PC-9 (cell line): ENCODE data around the gene TLE4. TPM values are rescaled to one million over a fixed set of nuclear protein-coding genes. Genes with fewer than 3 reads are reported as not detected.

Source experiments
- BruUV-seq: library from RNA; stranded (reverse); fragments of 400-500 nt; replicated peaks from 2 replicates; lab custom pipeline; 2021; lab: Mats Ljungman, UMichigan
- CTCF ChIA-PET: fragments of 300-600 bp; sonication (Branson Sonifier 250); formaldehyde crosslinking; loops from one replicate; lab custom pipeline; 2022; ENCODE audit warnings: antibody characterized with exemption; lab: Charles Lee
- POLR2A ChIA-PET: fragments of 300-600 bp; sonication (Branson Sonifier 250); formaldehyde crosslinking; loops from one replicate; lab custom pipeline; 2022; ENCODE audit warnings: antibody characterized with exemption; ENCODE audit not compliant: unreplicated experiment; lab: Charles Lee
- DNase-seq, 2 experiments: peaks; one replicate each; pipeline versions ENCODE4 v3.0.0 to v3.0.0-alpha.2; 2015 to 2022; ENCODE audit warnings: mixed read lengths in 1 of 2
- H2AFZ ChIP-seq: fragments of 200-600 bp; sonication (generic); 2 replicates; pipeline ENCODE4 v1.8.1; 2017; ENCODE audit warnings: antibody characterized with exemption
- H3F3A ChIP-seq: fragments of 200-600 bp; sonication (generic); 2 replicates; pipeline ENCODE4 v1.8.1; 2017; ENCODE audit warnings: antibody characterized with exemption, mild to moderate bottlenecking, low read depth; ENCODE audit not compliant: insufficient read depth
- H3K27ac ChIP-seq: fragments of 200-600 bp; sonication (generic); 2 replicates; pipeline ENCODE4 v1.6.1; 2016; ENCODE audit warnings: mixed run types
- H3K27me3 ChIP-seq: fragments of 200-600 bp; sonication (generic); 2 replicates; pipeline ENCODE4 v1.6.1; 2016; ENCODE audit warnings: low read depth, mixed run types; ENCODE audit not compliant: insufficient read depth
- H3K36me3 ChIP-seq: fragments of 200-600 bp; sonication (generic); 2 replicates; pipeline ENCODE4 v1.6.1; 2016; ENCODE audit warnings: low read depth, mixed run types
- H3K4me1 ChIP-seq: fragments of 200-600 bp; sonication (generic); replicated peaks from 2 replicates; pipeline ENCODE4 v1.6.1; 2016; ENCODE audit warnings: mixed run types; ENCODE audit not compliant: insufficient read depth
- H3K4me2 ChIP-seq: fragments of 200-600 bp; sonication (generic); 2 replicates; pipeline ENCODE4 v1.6.1; 2017; ENCODE audit warnings: mixed run types
- H3K4me3 ChIP-seq: fragments of 200-600 bp; sonication (generic); 2 replicates; pipeline ENCODE4 v1.6.1; 2016; ENCODE audit warnings: mixed run types
- H3K79me2 ChIP-seq: fragments of 200-600 bp; sonication (generic); 2 replicates; pipeline ENCODE4 v1.6.1; 2017; ENCODE audit warnings: low read depth, mixed run types
- H3K9me2 ChIP-seq: fragments of 200-600 bp; sonication (generic); 2 replicates; pipeline ENCODE4 v1.8.1; 2017; ENCODE audit warnings: mild to moderate bottlenecking; ENCODE audit not compliant: insufficient read depth
- H3K9me3 ChIP-seq: fragments of 200-600 bp; sonication (generic); 2 replicates; pipeline ENCODE4 v1.8.1; 2016; ENCODE audit warnings: low read depth; ENCODE audit not compliant: insufficient read depth
- H4K20me1 ChIP-seq: fragments of 200-600 bp; sonication (generic); 2 replicates; pipeline ENCODE4 v1.8.1; 2017; ENCODE audit not compliant: insufficient read depth
- EZH2 ChIP-seq: fragments of 200-600 bp; sonication (generic); IDR thresholded peaks from 2 replicates; pipeline ENCODE4 v1.8.0; 2017; ENCODE audit warnings: antibody characterized with exemption, low read depth
- intact Hi-C: fragments of 100-400 bp; cut with micrococcal nuclease; formaldehyde crosslinking; loops from one replicate; pipeline ENCODE4 v1.10.0; 2022; ENCODE audit not compliant: unreplicated experiment
- total RNA-seq: library from RNA; stranded (reverse); gene quantifications from 2 replicates; pipeline ENCODE4 v1.2.3, GENCODE V29; 2021
- TF ChIP-seq, protein P1 (sequence below): fragments of 200-600 bp; sonication (generic); conservative IDR thresholded peaks from 2 replicates; pipeline ENCODE4 v1.6.1; 2017; ENCODE audit warnings: mixed run types, antibody characterized with exemption, mild to moderate bottlenecking, moderate library complexity

Gene TLE4
- total RNA-seq, 1 experiment from 2014 or later: not detected

DNA sequence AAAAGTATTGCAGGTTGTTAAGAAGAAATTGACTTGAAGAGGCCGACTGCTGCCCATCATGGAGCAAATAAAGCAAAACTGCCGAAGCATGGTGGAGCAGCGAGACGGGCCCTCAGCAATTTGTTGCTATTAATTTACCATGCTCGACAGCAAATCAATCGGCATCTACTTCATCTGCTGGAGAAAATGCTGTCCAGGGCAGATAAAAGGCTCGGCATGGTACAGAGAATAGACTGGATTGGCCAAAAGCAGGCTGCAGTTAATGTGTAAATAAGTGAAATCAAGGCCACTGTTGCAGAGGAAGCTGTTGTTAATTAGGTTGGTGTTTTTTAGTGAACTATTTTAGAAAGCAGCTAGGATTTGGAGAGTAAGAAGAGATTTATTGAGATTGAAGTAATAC lies 8.3 kb downstream of the TLE4 start:
- Histone ChIP-seq H4K20me1 (no peaks in the 10 kb centered on the region), H3K27ac (no peak overlapping the region), H3F3A (no peaks in the 10 kb centered on the region), H2AFZ (no peak overlapping the region), H3K36me3 (no peaks in the 10 kb centered on the region), H3K4me3 (no peak overlapping the region), H3K79me2 (no peaks in the 10 kb centered on the region), H3K4me1 (no peaks in the 10 kb centered on the region), H3K9me2 (no peaks in the 10 kb centered on the region), H3K27me3 (no peaks in the 10 kb centered on the region), H3K4me2 (no peak overlapping the region), H3K9me3 (no peaks in the 10 kb centered on the region)
- CTCF ChIA-PET: no interaction called here
- POLR2A ChIA-PET: no interaction called here
- intact Hi-C loops: no loop called here
- no peak for DNase-seq
- no TSS peak for BruUV-seq
- no peak for TF ChIP-seq EZH2
- TF ChIP-seq, protein P1, sequence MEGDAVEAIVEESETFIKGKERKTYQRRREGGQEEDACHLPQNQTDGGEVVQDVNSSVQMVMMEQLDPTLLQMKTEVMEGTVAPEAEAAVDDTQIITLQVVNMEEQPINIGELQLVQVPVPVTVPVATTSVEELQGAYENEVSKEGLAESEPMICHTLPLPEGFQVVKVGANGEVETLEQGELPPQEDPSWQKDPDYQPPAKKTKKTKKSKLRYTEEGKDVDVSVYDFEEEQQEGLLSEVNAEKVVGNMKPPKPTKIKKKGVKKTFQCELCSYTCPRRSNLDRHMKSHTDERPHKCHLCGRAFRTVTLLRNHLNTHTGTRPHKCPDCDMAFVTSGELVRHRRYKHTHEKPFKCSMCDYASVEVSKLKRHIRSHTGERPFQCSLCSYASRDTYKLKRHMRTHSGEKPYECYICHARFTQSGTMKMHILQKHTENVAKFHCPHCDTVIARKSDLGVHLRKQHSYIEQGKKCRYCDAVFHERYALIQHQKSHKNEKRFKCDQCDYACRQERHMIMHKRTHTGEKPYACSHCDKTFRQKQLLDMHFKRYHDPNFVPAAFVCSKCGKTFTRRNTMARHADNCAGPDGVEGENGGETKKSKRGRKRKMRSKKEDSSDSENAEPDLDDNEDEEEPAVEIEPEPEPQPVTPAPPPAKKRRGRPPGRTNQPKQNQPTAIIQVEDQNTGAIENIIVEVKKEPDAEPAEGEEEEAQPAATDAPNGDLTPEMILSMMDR: no peak

DNA sequence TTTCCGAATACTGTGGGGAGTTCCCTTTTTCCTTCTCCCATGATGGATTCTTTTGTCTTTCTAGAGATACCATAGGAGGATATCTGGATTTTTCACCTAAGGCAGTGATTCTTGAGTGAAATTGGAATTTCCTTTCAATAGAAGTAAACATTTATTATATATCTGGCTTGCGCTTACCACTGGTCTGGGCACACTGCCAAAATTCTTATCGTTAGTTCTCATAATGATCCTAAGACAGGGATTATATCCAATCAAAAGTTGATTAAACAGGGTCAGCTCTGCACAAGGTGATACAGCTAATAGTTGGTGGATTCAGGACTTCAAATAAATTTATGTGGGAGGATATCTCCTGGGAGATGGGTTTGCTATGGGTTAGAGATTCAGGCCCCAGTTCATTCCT lies 9.6 kb downstream of the TLE4 start:
- TF ChIP-seq, protein P1: no peak
- TF ChIP-seq EZH2: no peak
- no peaks in the 10 kb centered on the region for H3K4me1 ChIP-seq
- no peaks in the 10 kb centered on the region for H3K79me2 ChIP-seq
- POLR2A ChIA-PET: no interaction called here
- CTCF ChIA-PET: no interaction called here
- H3K4me3 ChIP-seq: no peak overlapping the region
- DNase-seq: no peak
- no peaks in the 10 kb centered on the region for H3K36me3 ChIP-seq
- H2AFZ ChIP-seq: no peak overlapping the region
- no TSS peak for BruUV-seq
- no peak overlapping the region for H3K27ac ChIP-seq
- no peaks in the 10 kb centered on the region for H3F3A ChIP-seq
- intact Hi-C loops: no loop called here
- H3K4me2 ChIP-seq: no peak overlapping the region
- peaks cover 2% of the 10 kb centered on the region; the same call in 1 of the 2 replicates for H3K27me3 ChIP-seq
- H4K20me1 ChIP-seq: no peaks in the 10 kb centered on the region
- H3K9me2 ChIP-seq: no peaks in the 10 kb centered on the region
- no peaks in the 10 kb centered on the region for H3K9me3 ChIP-seq

- no peak for DNase-seq
- Histone ChIP-seq H4K20me1 (no peaks in the 10 kb centered on the region), H3K4me3 (no peak overlapping the region), H3K27ac (no peak overlapping the region), H3K4me2 (no peak overlapping the region), H3K79me2 (no peaks in the 10 kb centered on the region), H3K4me1 (no peaks in the 10 kb centered on the region), H3K9me3 (no peaks in the 10 kb centered on the region), H3F3A (no peaks in the 10 kb centered on the region), H3K36me3 (no peaks in the 10 kb centered on the region), H3K9me2 (no peaks in the 10 kb centered on the region), H2AFZ (no peak overlapping the region), H3K27me3 (peaks cover 3% of the 10 kb centered on the region; the same call in 1 of the 2 replicates)
- POLR2A ChIA-PET: no interaction called here
- CTCF ChIA-PET: no interaction called here
- no peak for TF ChIP-seq EZH2
- TF ChIP-seq, protein P1: no peak
- BruUV-seq: no TSS peak
- intact Hi-C loops: no loop called here
Observed at GRCh38 chr9:79581794-79582193, 10.0 kb downstream of the TLE4 start.
